Neural crest cell (in vitro differentiated cells): ENCODE data around the gene CD160. TPM values are rescaled to one million over a fixed set of nuclear protein-coding genes. Genes with fewer than 3 reads are reported as not detected.

Experiments
- DNase-seq: peaks from one replicate; pipeline ENCODE4 v3.0.0; 2021; ENCODE audit warnings: low read depth, mixed read lengths, low spot score
- H3K27ac Mint-ChIP-seq: one replicate; pipeline ENCODE4 v1.8.0; 2021; ENCODE audit warnings: mild to moderate bottlenecking, mixed read lengths; ENCODE audit not compliant: unreplicated experiment
- H3K27me3 Mint-ChIP-seq: 2 replicates; pipeline ENCODE4 v1.8.0; 2021; ENCODE audit warnings: low read depth, mild to moderate bottlenecking, mixed read lengths
- H3K36me3 Mint-ChIP-seq: 2 replicates; pipeline ENCODE4 v1.8.0; 2021; ENCODE audit warnings: low read depth, mild to moderate bottlenecking, mixed read lengths
- H3K4me1 Mint-ChIP-seq: 2 replicates; pipeline ENCODE4 v1.8.0; 2021; ENCODE audit warnings: mixed read lengths
- H3K4me3 Mint-ChIP-seq: one replicate; pipeline ENCODE4 v1.8.0; 2021; ENCODE audit warnings: mild to moderate bottlenecking, mixed read lengths
- H3K9me3 Mint-ChIP-seq: 2 replicates; pipeline ENCODE4 v1.8.0; 2021; ENCODE audit warnings: mixed read lengths
- CTCF ChIP-seq: fragments of 200-600 bp; sonication (generic); conservative IDR thresholded peaks from 2 replicates; pipeline ENCODE4 v1.5.0; 2021; ENCODE audit warnings: antibody characterized with exemption, mild to moderate bottlenecking
- total RNA-seq: library from RNA; stranded (reverse); gene quantifications from 2 replicates; pipeline ENCODE4 v1.2.1, GENCODE V29; 2021

CD160 gene
- total RNA-seq, 1 donor from 2014 or later, result not detected

- no peak for DNase-seq
- no peak overlapping the region for H3K4me3 Mint-ChIP-seq
- no peak for TF ChIP-seq CTCF
- no peaks in the 10 kb centered on the region for H3K36me3 Mint-ChIP-seq
- no peak overlapping the region for H3K27ac Mint-ChIP-seq
- no peaks in the 10 kb centered on the region for H3K4me1 Mint-ChIP-seq
- H3K27me3 Mint-ChIP-seq, result no peaks in the 10 kb centered on the region
- no peaks in the 10 kb centered on the region for H3K9me3 Mint-ChIP-seq
These were observed 9.9 kb downstream of the CD160 start for GRCh38 chr1:145729196-145729595.

DNA sequence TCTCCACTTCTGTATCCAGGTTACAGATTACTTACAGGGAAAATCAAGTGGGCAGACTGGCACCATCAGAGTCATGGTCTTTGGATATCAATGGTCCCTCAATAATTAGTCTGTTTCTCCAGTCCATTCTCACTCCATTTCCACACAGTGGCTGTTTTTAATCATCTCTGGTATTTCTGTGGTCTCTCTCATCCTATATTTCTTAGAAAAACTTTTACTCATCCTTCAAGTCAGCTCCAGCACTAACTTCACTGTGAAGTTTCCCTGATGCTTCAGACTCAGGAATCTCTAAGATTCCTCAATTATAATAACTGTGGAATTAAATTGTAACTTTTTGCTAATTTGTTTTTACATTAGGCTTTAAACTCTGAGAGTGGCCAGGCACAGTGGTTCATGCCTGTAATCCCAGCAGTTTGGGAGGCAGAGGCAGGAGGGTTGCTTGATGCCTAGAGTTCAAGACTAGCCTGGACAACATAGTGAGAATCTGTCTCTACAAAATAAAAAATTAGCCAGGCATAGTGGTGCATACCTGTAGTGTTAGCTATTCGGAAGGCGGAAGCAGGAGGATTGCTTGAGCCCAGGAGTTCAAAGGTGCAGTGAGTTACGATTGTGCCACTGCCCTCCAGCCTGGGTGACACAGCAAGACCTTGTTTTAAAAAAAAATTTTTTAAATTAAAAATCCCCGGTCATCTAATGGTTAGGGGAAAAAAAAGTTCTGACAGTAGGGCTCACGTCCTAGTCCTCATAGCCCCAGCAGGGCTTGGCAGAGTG, 10.6 kb downstream of the CD160 start:
- H3K4me3 Mint-ChIP-seq, result no peak overlapping the region
- H3K36me3 Mint-ChIP-seq, result no peaks in the 10 kb centered on the region
- no peak for TF ChIP-seq CTCF
- H3K4me1 Mint-ChIP-seq, result no peaks in the 10 kb centered on the region
- no peaks in the 10 kb centered on the region for H3K9me3 Mint-ChIP-seq
- DNase-seq, result no peak
- no peak overlapping the region for H3K27ac Mint-ChIP-seq
- no peaks in the 10 kb centered on the region for H3K27me3 Mint-ChIP-seq

GRCh38 chr1:145730467-145730866, 11.2 kb downstream of the CD160 start:
- no peak for TF ChIP-seq CTCF
- Mint-ChIP-seq H3K27me3 (no peaks in the 10 kb centered on the region), H3K9me3 (no peaks in the 10 kb centered on the region), H3K4me3 (no peak overlapping the region), H3K4me1 (no peaks in the 10 kb centered on the region), H3K27ac (no peak overlapping the region), H3K36me3 (no peaks in the 10 kb centered on the region)
- DNase-seq, result no peak

- H3K4me1 Mint-ChIP-seq, result no peaks in the 10 kb centered on the region
These were observed 11.6 kb downstream of the CD160 start for GRCh38 chr1:145730900-145731299.

DNA sequence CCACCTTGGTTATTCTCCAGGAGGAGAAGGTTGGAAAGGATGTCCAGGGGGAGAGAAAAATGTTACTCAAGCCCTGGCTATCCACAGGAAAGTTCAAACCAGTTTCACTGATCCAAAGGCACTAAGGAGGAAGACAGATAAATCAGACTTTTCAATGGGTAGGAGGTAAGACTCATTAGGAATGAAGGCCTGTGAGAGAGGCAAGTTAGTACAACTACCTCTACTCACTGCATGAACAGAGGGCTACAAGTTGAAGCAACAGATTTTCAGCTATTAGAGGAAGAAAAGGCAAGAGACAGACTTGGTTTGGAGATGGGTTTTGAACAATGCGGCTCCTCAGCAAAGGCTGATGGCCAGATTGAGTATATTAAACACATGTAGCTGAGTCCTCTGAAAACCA, 16.9 kb downstream of the CD160 start:
- no peak for DNase-seq
- no peaks in the 10 kb centered on the region for H3K9me3 Mint-ChIP-seq

More at GRCh38 chr1:145730900-145731299, 11.6 kb downstream of the CD160 start:
- no peak for DNase-seq
- no peaks in the 10 kb centered on the region for H3K9me3 Mint-ChIP-seq
- no peak for TF ChIP-seq CTCF
- no peak overlapping the region for H3K27ac Mint-ChIP-seq
- no peak overlapping the region for H3K4me3 Mint-ChIP-seq
- no peaks in the 10 kb centered on the region for H3K27me3 Mint-ChIP-seq
- no peaks in the 10 kb centered on the region for H3K36me3 Mint-ChIP-seq

More for the DNA sequence above, 16.9 kb downstream of the CD160 start:
- no peaks in the 10 kb centered on the region for H3K27me3 Mint-ChIP-seq
- no peak for TF ChIP-seq CTCF
- no peaks in the 10 kb centered on the region for H3K36me3 Mint-ChIP-seq
- H3K4me1 Mint-ChIP-seq, result no peaks in the 10 kb centered on the region
- no peak overlapping the region for H3K27ac Mint-ChIP-seq
- no peak overlapping the region for H3K4me3 Mint-ChIP-seq
